GM10266 (cell line): Measurements from ENCODE around the gene GRID1.

ENCODE experiments used
- DNase-seq: peaks from one replicate; pipeline ENCODE4 v3.0.0; 2012; ENCODE audit errors: extremely low spot score
- TF ChIP-seq, protein P1 (sequence below): IDR thresholded peaks from 2 replicates; pipeline ENCODE4 v1.5.1; 2012; ENCODE audit warnings: mild to moderate bottlenecking, low read depth; ENCODE audit not compliant: control insufficient read depth, insufficient read depth; ENCODE audit errors: missing control alignments

Gene GRID1

DNA sequence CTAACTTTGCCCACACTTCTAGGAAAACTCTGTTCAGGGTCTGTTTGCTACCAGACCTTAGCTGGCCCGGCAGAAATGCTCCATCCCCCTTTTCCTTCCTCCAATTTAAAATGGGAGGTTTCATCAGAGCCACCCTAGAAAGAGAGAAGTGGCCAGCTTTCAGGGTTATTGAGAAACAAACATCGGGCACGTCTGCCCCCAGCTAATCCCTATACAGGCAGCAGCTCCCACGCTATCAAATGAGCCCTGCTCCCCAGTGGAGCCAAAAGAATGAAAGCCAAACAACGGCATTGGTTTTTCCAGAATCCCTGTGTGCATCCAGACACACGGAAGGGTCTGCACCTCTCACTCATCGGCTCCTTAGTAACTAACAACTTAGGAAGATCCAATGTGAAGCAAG, 132.5 kb downstream of the GRID1 start:
- TF ChIP-seq, protein P1, sequence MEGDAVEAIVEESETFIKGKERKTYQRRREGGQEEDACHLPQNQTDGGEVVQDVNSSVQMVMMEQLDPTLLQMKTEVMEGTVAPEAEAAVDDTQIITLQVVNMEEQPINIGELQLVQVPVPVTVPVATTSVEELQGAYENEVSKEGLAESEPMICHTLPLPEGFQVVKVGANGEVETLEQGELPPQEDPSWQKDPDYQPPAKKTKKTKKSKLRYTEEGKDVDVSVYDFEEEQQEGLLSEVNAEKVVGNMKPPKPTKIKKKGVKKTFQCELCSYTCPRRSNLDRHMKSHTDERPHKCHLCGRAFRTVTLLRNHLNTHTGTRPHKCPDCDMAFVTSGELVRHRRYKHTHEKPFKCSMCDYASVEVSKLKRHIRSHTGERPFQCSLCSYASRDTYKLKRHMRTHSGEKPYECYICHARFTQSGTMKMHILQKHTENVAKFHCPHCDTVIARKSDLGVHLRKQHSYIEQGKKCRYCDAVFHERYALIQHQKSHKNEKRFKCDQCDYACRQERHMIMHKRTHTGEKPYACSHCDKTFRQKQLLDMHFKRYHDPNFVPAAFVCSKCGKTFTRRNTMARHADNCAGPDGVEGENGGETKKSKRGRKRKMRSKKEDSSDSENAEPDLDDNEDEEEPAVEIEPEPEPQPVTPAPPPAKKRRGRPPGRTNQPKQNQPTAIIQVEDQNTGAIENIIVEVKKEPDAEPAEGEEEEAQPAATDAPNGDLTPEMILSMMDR = no peak
- DNase-seq = no peak

GRCh38 chr10:86233131-86233530, 133.5 kb downstream of the GRID1 start:
- no peak for DNase-seq
- TF ChIP-seq, protein P1 = no peak

DNA sequence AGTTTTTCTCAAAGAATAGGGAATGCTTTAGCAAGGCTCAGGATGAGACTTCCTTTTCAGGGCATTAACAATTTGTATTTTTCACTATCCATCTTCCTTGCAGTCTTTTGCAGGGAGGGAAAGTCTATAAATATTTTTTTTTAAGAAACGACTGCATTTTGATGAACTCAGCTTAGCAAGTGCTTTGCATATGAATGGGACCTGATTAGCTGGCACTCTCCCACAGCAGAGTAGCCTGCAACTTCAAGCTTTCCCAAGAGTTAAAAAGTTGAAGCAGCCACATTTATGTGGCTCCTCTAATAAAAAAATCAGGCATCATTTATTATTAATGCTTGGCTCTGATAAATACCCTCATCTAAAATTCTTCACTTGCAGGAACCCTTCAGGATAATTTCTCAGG, 134.0 kb downstream of the GRID1 start:
- no peak for DNase-seq
- TF ChIP-seq, protein P1 = no peak

GRCh38 chr10:86231796-86232560, 134.6 kb downstream of the GRID1 start:
- TF ChIP-seq, protein P1 = no peak
- DNase-seq = no peak

DNA sequence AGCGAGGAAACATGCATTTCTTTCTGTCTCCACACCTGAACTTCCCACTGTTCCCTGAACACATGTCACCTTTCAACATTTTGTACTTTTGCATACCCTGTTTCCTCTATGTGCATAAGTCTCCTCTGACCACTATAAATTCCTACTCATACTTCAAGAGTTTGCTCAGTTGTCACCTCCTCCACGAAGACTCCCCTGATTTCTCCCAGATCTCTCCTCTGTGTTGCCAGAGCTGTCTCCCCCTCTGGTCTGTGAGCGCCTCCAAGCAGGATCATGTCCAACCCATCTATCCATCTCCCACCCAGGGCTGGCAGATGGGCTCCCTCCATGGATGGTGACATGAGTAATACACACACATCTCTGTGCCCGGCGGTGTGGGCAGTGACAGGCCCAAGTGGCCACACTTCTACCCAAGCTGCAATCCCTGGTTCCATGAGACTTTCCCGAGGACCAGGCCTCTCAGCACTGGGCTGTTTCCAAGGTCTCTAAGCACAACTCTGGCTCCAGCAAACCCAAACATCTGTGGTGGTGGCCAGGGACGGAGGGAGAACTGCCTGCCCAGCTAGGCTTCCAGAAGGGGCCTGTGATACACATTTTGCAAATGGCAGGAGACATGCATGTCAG, 135.9 kb downstream of the GRID1 start:
- DNase-seq = no peak

GRCh38 chr10:86229811-86230556, 136.6 kb downstream of the GRID1 start:
- DNase-seq = no peak
- TF ChIP-seq, protein P1 = no peak

More for the DNA sequence above, 135.9 kb downstream of the GRID1 start:
- TF ChIP-seq, protein P1 = no peak
